Stomach (tissue), 9 donors: Measurements from ENCODE around the gene CCNT2. TPM values are rescaled to one million over a fixed set of nuclear protein-coding genes. Genes with fewer than 3 reads are reported as not detected.
"Not testable (repeated sequence)": the region's sequence is repeated elsewhere in the genome, so short reads cannot be mapped to it uniquely, and the experiment has no call there.

Experiments used
- DNase-seq, 2 donors: peaks; one replicate each; pipeline versions ENCODE4 v3.0.0 to v3.0.0-alpha.2; 2013 to 2019
- H3K27ac ChIP-seq, 5 donors: fragments of 200-600 bp in 4 of 5; sonication (generic) in 4 of 5; one replicate each; pipeline ENCODE4 v1.5.1; 2013 to 2019; ENCODE audit warnings: mild to moderate bottlenecking in 1 of 5, moderate library complexity in 1 of 5
- H3K27me3 ChIP-seq, 3 donors: fragments of 200-600 bp; sonication (generic); one replicate each; pipeline ENCODE4 v1.5.1; 2017 to 2019; ENCODE audit warnings: mixed run types in 1 of 3
- H3K36me3 ChIP-seq, 4 donors: fragments of 200-600 bp; sonication (generic); 1 replicate in 3 of 4; 2 replicates in 1 of 4; pipeline ENCODE4 v1.5.1; 2016 to 2019
- H3K4me1 ChIP-seq, 4 donors: fragments of 200-600 bp; sonication (generic); one replicate each; pipeline ENCODE4 v1.5.1; 2016 to 2019
- H3K4me3 ChIP-seq, 4 donors: fragments of 200-600 bp; sonication (generic) in 3 of 4; one replicate each; pipeline ENCODE4 v1.5.1; 2016 to 2019; ENCODE audit warnings: mild to moderate bottlenecking in 1 of 4
- H3K9me3 ChIP-seq, 4 donors: fragments of 200-600 bp; sonication (generic); one replicate each; pipeline ENCODE4 v1.5.1; 2016 to 2019
- CTCF ChIP-seq, 7 experiments: fragments of 450-650 bp in 4 of 7; fragments of 200-600 bp in 3 of 7; sonication (generic) in 3 of 7; IDR thresholded peaks; one replicate each; pipeline ENCODE4 v1.5.1; 2016 to 2019; ENCODE audit warnings: antibody characterized with exemption in 7 of 7, control low read depth in 2 of 7, mild to moderate bottlenecking in 1 of 7
- EP300 ChIP-seq: sonication (generic); formaldehyde crosslinking; IDR thresholded peaks from one replicate; pipeline ENCODE4 v1.6.1; 2017; ENCODE audit warnings: antibody characterized with exemption
- POLR2A ChIP-seq, 4 donors: fragments of 450-650 bp; IDR thresholded peaks; one replicate each; pipeline ENCODE4 v1.6.1; 2016; ENCODE audit warnings: antibody characterized with exemption in 4 of 4, control low read depth in 2 of 4, mild to moderate bottlenecking in 1 of 4, moderate library complexity in 1 of 4
- POLR2AphosphoS5 ChIP-seq, 3 donors: sonication (generic); formaldehyde crosslinking; IDR thresholded peaks; one replicate each; pipeline ENCODE4 v1.6.1; 2016; ENCODE audit warnings: antibody characterized with exemption in 3 of 3
- WGBS, 5 donors: extraction: QIAGEN DNeasy Blood & Tissue Kit in 3 of 5; methylation state at CpG; one replicate each; pipeline versions ENCODE4 v1.1.5 to v1.1.7; 2013 to 2018; 5-methylcytosine and 5-hydroxymethylcytosine counted together
- intact Hi-C: fragments of 100-400 bp; cut with DNase I; formaldehyde crosslinking; loops from one replicate; pipeline ENCODE4 v1.15.1; 2023; ENCODE audit warnings: low total_unique reads
- polyA plus RNA-seq, 3 donors: library from polyadenylated mRNA; stranded (reverse); fragments of 200-250 nt; gene quantifications; one replicate each; pipeline ENCODE4 v1.2.3, GENCODE V29; 2013
- total RNA-seq, 5 donors: library from RNA; depleted of rRNA; stranded (reverse); fragments of >200 nt; gene quantifications; one replicate each; pipeline versions ENCODE4 v1.1.0 to v1.2.3, GENCODE V29; 2014 to 2016
- donor health status: healthy with polysubstance abuse.
- donor health status: Bipolar disorder and iron deficiency.
- donor health status: healthy.

The CCNT2 gene
- total and polyA plus RNA-seq, 8 donors, result 4.4 to 119 (median 17.6) TPM

GRCh38 chr2:134897932-134898331 is 20.7 kb upstream of the CCNT2 start:
- H3K9me3 ChIP-seq, result no peaks in the 10 kb centered on the region
- no peaks in the 10 kb centered on the region for H3K27me3 ChIP-seq
- no peak overlapping the region for H3K27ac ChIP-seq
- no peak overlapping the region for H3K4me3 ChIP-seq
- intact Hi-C loops, result no loop called here
- H3K36me3 ChIP-seq, result no peaks in the 10 kb centered on the region
- H3K4me1 ChIP-seq, result peaks cover 0 to 8% (median 0%) of the 10 kb centered on the region in 4 donors
- no peak for TF ChIP-seq POLR2A (IDR thresholded peaks at IDR 0.05)
- no peak for TF ChIP-seq POLR2AphosphoS5 (IDR thresholded peaks at IDR 0.05)
- TF ChIP-seq CTCF (IDR thresholded peaks at IDR 0.05), result peak in 2 of 7 experiments; percentile 26 to 41
- DNase-seq, result no peak

- H3K4me3 ChIP-seq, result no peak overlapping the region
- H3K27ac ChIP-seq, result no peak overlapping the region
- H3K36me3 ChIP-seq, result no peaks in the 10 kb centered on the region
- H3K4me1 ChIP-seq, result peaks cover 0 to 8% (median 0%) of the 10 kb centered on the region in 4 donors
- DNase-seq, result no peak
- no peaks in the 10 kb centered on the region for H3K9me3 ChIP-seq
- no peaks in the 10 kb centered on the region for H3K27me3 ChIP-seq
- intact Hi-C loops, result no loop called here
- no peak for TF ChIP-seq EP300
- no peak for TF ChIP-seq POLR2AphosphoS5 (IDR thresholded peaks at IDR 0.05)
- TF ChIP-seq CTCF (IDR thresholded peaks at IDR 0.05), result no peak
- no peak for TF ChIP-seq POLR2A (IDR thresholded peaks at IDR 0.05)
Measured at GRCh38 chr2:134899204-134899603, 19.4 kb upstream of the CCNT2 start.

GRCh38 chr2:134900151-134900550 is 18.5 kb upstream of the CCNT2 start:
- no peak for DNase-seq
- Histone ChIP-seq H3K9me3 (no peaks in the 10 kb centered on the region), H3K4me3 (no peak overlapping the region), H3K27ac (no peak overlapping the region), H3K27me3 (no peaks in the 10 kb centered on the region), H3K4me1 (peaks cover 0 to 8% (median 0%) of the 10 kb centered on the region in 4 donors), H3K36me3 (no peaks in the 10 kb centered on the region)
- TF ChIP-seq POLR2AphosphoS5 (IDR thresholded peaks at IDR 0.05), result no peak
- no peak for TF ChIP-seq POLR2A (IDR thresholded peaks at IDR 0.05)
- TF ChIP-seq EP300, result no peak
- TF ChIP-seq CTCF (IDR thresholded peaks at IDR 0.05), result no peak
- WGBS, 5 donors, result 80 to 100% (median 95%) methylated on average over 1 of the region's 1 CpG
- intact Hi-C loops, result loop anchor here (10.0 kb wide), 1 partner anchor 435 kb away; no protein-coding TSS in a partner anchor

GRCh38 chr2:134903701-134904100 is 14.9 kb upstream of the CCNT2 start:
- not testable (repeated sequence) for H3K4me3 ChIP-seq, H3K27ac ChIP-seq, H3K36me3 ChIP-seq, H3K9me3 ChIP-seq, H3K4me1 ChIP-seq, DNase-seq, H3K27me3 ChIP-seq
- WGBS, 5 donors, result 89 to 95% (median 95%) methylated on average over 13 of the region's 13 CpGs
- intact Hi-C loops, result loop anchor here (10.0 kb wide), 1 partner anchor 439 kb away; no protein-coding TSS in a partner anchor

GRCh38 chr2:134905168-134905567 is 13.5 kb upstream of the CCNT2 start:
- no peaks in the 10 kb centered on the region for H3K9me3 ChIP-seq
- H3K27ac ChIP-seq, result no peak overlapping the region
- TF ChIP-seq CTCF (IDR thresholded peaks at IDR 0.05) (no peak), EP300 (no peak), POLR2A (IDR thresholded peaks at IDR 0.05) (no peak), POLR2AphosphoS5 (IDR thresholded peaks at IDR 0.05) (no peak)
- no peaks in the 10 kb centered on the region for H3K4me1 ChIP-seq
- H3K36me3 ChIP-seq, result no peaks in the 10 kb centered on the region
- 92 to 99% (median 95%) methylated on average over 2 of the region's 2 CpGs for whole genome bisulfite sequencing, 5 donors
- no peaks in the 10 kb centered on the region for H3K27me3 ChIP-seq
- H3K4me3 ChIP-seq, result no peak overlapping the region
- DNase-seq, result no peak
- intact Hi-C loops, result loop anchor here (10.0 kb wide), 1 partner anchor 440 kb away; no protein-coding TSS in a partner anchor
